Natural killer cell (primary cell): Measurements from ENCODE around the gene PRUNE2. TPM values are rescaled to one million over a fixed set of nuclear protein-coding genes. Genes with fewer than 3 reads are reported as not detected.

ENCODE experiments used
- ATAC-seq, 3 donors: fragments of 150-1000 bp in 2 of 3; fragments of 200-7000 bp in 1 of 3; cut with Tn5 transposase; 1 replicate in 1 of 3; 2 replicates in 2 of 3; pipeline ENCODE4 v1.10.0; 2021; ENCODE audit warnings: mild to moderate bottlenecking in 2 of 3, moderate library complexity in 2 of 3
- DNase-seq, 2 donors: peaks; one replicate each; pipeline versions ENCODE4 v3.0.0 to v3.0.0-alpha.2; 2013 to 2021; ENCODE audit warnings: mixed read lengths in 1 of 2
- H3K27ac ChIP-seq: one replicate; pipeline ENCODE4 v1.5.1; 2013; ENCODE audit warnings: mild to moderate bottlenecking, low read length
- H3K27me3 ChIP-seq: one replicate; pipeline ENCODE4 v1.6.1; 2013; ENCODE audit warnings: low read length; ENCODE audit not compliant: control insufficient read depth, insufficient read depth
- H3K36me3 ChIP-seq: one replicate; pipeline ENCODE4 v1.6.1; 2013; ENCODE audit warnings: low read length; ENCODE audit not compliant: control insufficient read depth, insufficient read depth
- H3K4me1 ChIP-seq: one replicate; pipeline ENCODE4 v1.6.1; 2013; ENCODE audit warnings: low read length; ENCODE audit not compliant: control insufficient read depth, insufficient read depth
- H3K4me3 ChIP-seq: one replicate; pipeline ENCODE4 v1.5.1; 2013; ENCODE audit warnings: low read length
- H3K9me3 ChIP-seq: one replicate; pipeline ENCODE4 v1.6.1; 2013; ENCODE audit warnings: low read length; ENCODE audit not compliant: control insufficient read depth, insufficient read depth
- H3K27ac Mint-ChIP-seq, 2 donors: one replicate each; pipeline ENCODE4 v1.8.0; 2022; ENCODE audit warnings: mild to moderate bottlenecking in 2 of 2, mixed read lengths in 2 of 2, moderate library complexity in 1 of 2
- H3K27me3 Mint-ChIP-seq, 2 donors: one replicate each; pipeline ENCODE4 v1.8.0; 2022; ENCODE audit warnings: low read depth in 2 of 2, mixed read lengths in 2 of 2
- H3K36me3 Mint-ChIP-seq: one replicate; pipeline ENCODE4 v1.8.0; 2022; ENCODE audit warnings: mixed read lengths
- H3K4me1 Mint-ChIP-seq, 2 donors: one replicate each; pipeline ENCODE4 v1.8.0; 2022; ENCODE audit warnings: mixed read lengths in 2 of 2
- H3K4me3 Mint-ChIP-seq: one replicate; pipeline ENCODE4 v1.8.0; 2022; ENCODE audit warnings: mild to moderate bottlenecking, moderate library complexity, mixed read lengths
- H3K9me3 Mint-ChIP-seq, 2 donors: one replicate each; pipeline ENCODE4 v1.8.0; 2022; ENCODE audit warnings: mixed read lengths in 2 of 2
- CTCF ChIP-seq: fragments of 200-600 bp; IDR thresholded peaks from one replicate; pipeline ENCODE4 v1.8.0; 2022; ENCODE audit warnings: antibody characterized with exemption
- WGBS: methylation state at CpG from one replicate; pipeline ENCODE4 v1.1.7; 2013; ENCODE audit warnings: missing lambda C conversion rate; ENCODE audit not compliant: insufficient coverage; 5-methylcytosine and 5-hydroxymethylcytosine counted together
- intact Hi-C: fragments of 100-400 bp; cut with micrococcal nuclease; formaldehyde crosslinking; loops from one replicate; pipeline ENCODE4 v1.14.2; 2022
- total RNA-seq, 4 donors: library from RNA; stranded (reverse); fragments of 120-200 nt in 1 of 4; gene quantifications; one replicate each; pipeline versions ENCODE4 v1.2.3 to v1.2.4, GENCODE V29; 2013 to 2022

PRUNE2 gene
- total RNA-seq, 3 donors from 2014 or later (not counting 1 experiment from before 2014, with no cell fraction given), result 0.43 to 0.45 TPM; not detected in 1

GRCh38 chr9:76609285-76610010, 296.5 kb downstream of the PRUNE2 start:
- Mint-ChIP-seq H3K27ac (no peak overlapping the region), H3K4me1 (peaks cover 20 to 31% of the 10 kb centered on the region in 2 donors), H3K27me3 (no peaks in the 10 kb centered on the region), H3K4me3 (no peak overlapping the region), H3K9me3 (no peaks in the 10 kb centered on the region), H3K36me3 (no peaks in the 10 kb centered on the region)
- Histone ChIP-seq H3K4me3 (no peak overlapping the region), H3K36me3 (no peaks in the 10 kb centered on the region), H3K27me3 (no peaks in the 10 kb centered on the region), H3K4me1 (peaks cover 16% of the 10 kb centered on the region), H3K27ac (no peak overlapping the region), H3K9me3 (no peaks in the 10 kb centered on the region)
- ATAC-seq (no peak), DNase-seq (no peak)
- no peak for TF ChIP-seq CTCF
- intact Hi-C loops, result loop anchor here (5.0 kb wide), 2 partner anchors 32 to 48 kb away; no protein-coding TSS in a partner anchor
- WGBS, result 98% methylated on average over 6 of the region's 6 CpGs

- Mint-ChIP-seq H3K27me3 (no peaks in the 10 kb centered on the region), H3K27ac (no peak overlapping the region), H3K4me3 (no peak overlapping the region), H3K9me3 (no peaks in the 10 kb centered on the region), H3K4me1 (peaks cover 19 to 27% of the 10 kb centered on the region in 2 donors), H3K36me3 (no peaks in the 10 kb centered on the region)
- Histone ChIP-seq H3K4me1 (peaks cover 16% of the 10 kb centered on the region), H3K4me3 (no peak overlapping the region), H3K27me3 (no peaks in the 10 kb centered on the region), H3K9me3 (no peaks in the 10 kb centered on the region), H3K36me3 (no peaks in the 10 kb centered on the region), H3K27ac (no peak overlapping the region)
- no peak for TF ChIP-seq CTCF
- 95% methylated on average over 4 of the region's 4 CpGs for WGBS
- no peak for DNase-seq
- no peak for ATAC-seq
- intact Hi-C loops, result no loop called here
Measured at GRCh38 chr9:76608575-76609273, 297.2 kb downstream of the PRUNE2 start.

- no peak for TF ChIP-seq CTCF
- DNase-seq (no peak), ATAC-seq (no peak)
- H3K36me3 Mint-ChIP-seq, result no peaks in the 10 kb centered on the region
- H3K36me3 ChIP-seq, result no peaks in the 10 kb centered on the region
- intact Hi-C loops, result no loop called here
- 86% methylated on average over 3 of the region's 4 CpGs for WGBS
- no peak overlapping the region for H3K4me3 Mint-ChIP-seq
- H3K9me3 Mint-ChIP-seq, result no peaks in the 10 kb centered on the region
- no peaks in the 10 kb centered on the region for H3K9me3 ChIP-seq
- no peak overlapping the region for H3K27ac ChIP-seq
- H3K27ac Mint-ChIP-seq, result no peak overlapping the region
- H3K27me3 Mint-ChIP-seq, result no peaks in the 10 kb centered on the region
- peaks cover 13 to 21% of the 10 kb centered on the region in 2 donors for H3K4me1 Mint-ChIP-seq
- peaks cover 10% of the 10 kb centered on the region for H3K4me1 ChIP-seq
- H3K27me3 ChIP-seq, result no peaks in the 10 kb centered on the region
- no peak overlapping the region for H3K4me3 ChIP-seq
Measured at GRCh38 chr9:76607730-76608436, 298.0 kb downstream of the PRUNE2 start.
